Gastroesophageal sphincter (tissue), 4 donors: ENCODE measurements around the gene GRB7. TPM values are rescaled to one million over a fixed set of nuclear protein-coding genes. Genes with fewer than 3 reads are reported as not detected.
"Not testable (repeated sequence)": the region's sequence is repeated elsewhere in the genome, so short reads cannot be mapped to it uniquely, and the experiment has no call there.

ENCODE experiments used
- ATAC-seq: fragments of 150-250 bp; one replicate; pipeline ENCODE4 v1.9.1; 2016; ENCODE audit warnings: mild to moderate bottlenecking, moderate library complexity
- H3K27ac ChIP-seq, 4 donors: fragments of 200-600 bp; sonication (generic) in 3 of 4; 1 replicate in 3 of 4; 2 replicates in 1 of 4; pipeline ENCODE4 v1.5.1; 2016 to 2019
- H3K27me3 ChIP-seq: fragments of 200-600 bp; sonication (generic); one replicate; pipeline ENCODE4 v1.5.1; 2019
- H3K36me3 ChIP-seq, 2 donors: fragments of 200-600 bp; sonication (generic); one replicate each; pipeline ENCODE4 v1.5.1; 2019; ENCODE audit warnings: control low read depth in 1 of 2
- H3K4me1 ChIP-seq, 3 donors: fragments of 200-600 bp; sonication (generic); 1 replicate in 2 of 3; 2 replicates in 1 of 3; pipeline ENCODE4 v1.5.1; 2016 to 2019; ENCODE audit warnings: control low read depth in 2 of 3
- H3K4me3 ChIP-seq, 2 donors: fragments of 200-600 bp; sonication (generic); one replicate each; pipeline ENCODE4 v1.5.1; 2019; ENCODE audit warnings: mild to moderate bottlenecking in 1 of 2, moderate library complexity in 1 of 2
- H3K9me3 ChIP-seq, 3 donors: fragments of 200-600 bp; sonication (generic); one replicate each; pipeline ENCODE4 v1.5.1; 2017 to 2019; ENCODE audit warnings: control low read depth in 2 of 3
- EP300 ChIP-seq: sonication (generic); formaldehyde crosslinking; IDR thresholded peaks from one replicate; pipeline ENCODE4 v1.6.1; 2017; ENCODE audit warnings: antibody characterized with exemption, mild to moderate bottlenecking
- POLR2A ChIP-seq, 2 donors: fragments of 450-650 bp; IDR thresholded peaks; one replicate each; pipeline ENCODE4 v1.6.1; 2017; ENCODE audit warnings: antibody characterized with exemption in 2 of 2, mild to moderate bottlenecking in 2 of 2, moderate library complexity in 1 of 2
- POLR2AphosphoS5 ChIP-seq: sonication (generic); formaldehyde crosslinking; IDR thresholded peaks from one replicate; pipeline ENCODE4 v1.6.1; 2017; ENCODE audit warnings: antibody characterized with exemption
- WGBS, 2 donors: methylation state at CpG; one replicate each; pipeline ENCODE4 v1.1.5; 2018; ENCODE audit warnings: low coverage in 1 of 2; 5-methylcytosine and 5-hydroxymethylcytosine counted together
- total RNA-seq, 4 donors: library from RNA; depleted of rRNA; stranded (reverse); fragments of >200 nt; gene quantifications; one replicate each; pipeline ENCODE4 v1.1.0, GENCODE V29; 2016
- TF ChIP-seq, protein P1 (sequence below), 4 experiments: fragments of 200-600 bp in 2 of 4; fragments of 450-650 bp in 2 of 4; sonication (generic) in 1 of 4; IDR thresholded peaks; one replicate each; pipeline ENCODE4 v1.5.1; 2017 to 2019; ENCODE audit warnings: antibody characterized with exemption in 4 of 4, mild to moderate bottlenecking in 2 of 4, moderate library complexity in 2 of 4

GRB7 gene
- total RNA-seq, 4 donors from 2014 or later = 0.85 to 5.8 TPM; not detected in 2

DNA sequence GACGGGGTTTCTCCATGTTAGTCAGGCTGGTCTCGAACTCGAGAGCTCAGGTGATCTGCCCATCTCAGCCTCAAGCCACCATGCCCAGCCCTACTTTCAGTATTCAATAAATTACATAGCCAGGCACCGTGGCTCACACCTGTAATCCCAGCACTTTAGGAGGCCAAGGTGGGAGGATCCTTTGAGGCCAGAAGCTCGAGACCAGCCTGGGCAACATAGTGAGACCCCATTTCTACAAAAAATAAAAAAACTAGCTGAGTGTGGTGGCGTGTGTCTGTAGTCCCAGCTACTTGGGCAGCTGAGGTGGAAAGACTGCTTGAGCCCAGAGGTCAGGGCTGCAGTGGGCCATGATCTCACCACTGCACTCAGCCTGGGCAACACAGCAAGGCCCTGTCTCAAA, 15.6 kb upstream of the GRB7 start:
- ATAC-seq = no peak
- Histone ChIP-seq H3K27me3 (no peaks in the 10 kb centered on the region), H3K27ac (no peak overlapping the region), H3K36me3 (peaks cover 0 to 94% of the 10 kb centered on the region in 2 donors), H3K4me1 (no peaks in the 10 kb centered on the region), H3K4me3 (no peak overlapping the region), H3K9me3 (no peaks in the 10 kb centered on the region)
- WGBS, 2 donors = 69 to 91% methylated on average over 2 to 4 of the region's 6 CpGs
- TF ChIP-seq EP300 (no peak), POLR2A (IDR thresholded peaks at IDR 0.05) (no peak)
- TF ChIP-seq, protein P1, sequence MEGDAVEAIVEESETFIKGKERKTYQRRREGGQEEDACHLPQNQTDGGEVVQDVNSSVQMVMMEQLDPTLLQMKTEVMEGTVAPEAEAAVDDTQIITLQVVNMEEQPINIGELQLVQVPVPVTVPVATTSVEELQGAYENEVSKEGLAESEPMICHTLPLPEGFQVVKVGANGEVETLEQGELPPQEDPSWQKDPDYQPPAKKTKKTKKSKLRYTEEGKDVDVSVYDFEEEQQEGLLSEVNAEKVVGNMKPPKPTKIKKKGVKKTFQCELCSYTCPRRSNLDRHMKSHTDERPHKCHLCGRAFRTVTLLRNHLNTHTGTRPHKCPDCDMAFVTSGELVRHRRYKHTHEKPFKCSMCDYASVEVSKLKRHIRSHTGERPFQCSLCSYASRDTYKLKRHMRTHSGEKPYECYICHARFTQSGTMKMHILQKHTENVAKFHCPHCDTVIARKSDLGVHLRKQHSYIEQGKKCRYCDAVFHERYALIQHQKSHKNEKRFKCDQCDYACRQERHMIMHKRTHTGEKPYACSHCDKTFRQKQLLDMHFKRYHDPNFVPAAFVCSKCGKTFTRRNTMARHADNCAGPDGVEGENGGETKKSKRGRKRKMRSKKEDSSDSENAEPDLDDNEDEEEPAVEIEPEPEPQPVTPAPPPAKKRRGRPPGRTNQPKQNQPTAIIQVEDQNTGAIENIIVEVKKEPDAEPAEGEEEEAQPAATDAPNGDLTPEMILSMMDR (IDR thresholded peaks at IDR 0.05) = no peak

DNA sequence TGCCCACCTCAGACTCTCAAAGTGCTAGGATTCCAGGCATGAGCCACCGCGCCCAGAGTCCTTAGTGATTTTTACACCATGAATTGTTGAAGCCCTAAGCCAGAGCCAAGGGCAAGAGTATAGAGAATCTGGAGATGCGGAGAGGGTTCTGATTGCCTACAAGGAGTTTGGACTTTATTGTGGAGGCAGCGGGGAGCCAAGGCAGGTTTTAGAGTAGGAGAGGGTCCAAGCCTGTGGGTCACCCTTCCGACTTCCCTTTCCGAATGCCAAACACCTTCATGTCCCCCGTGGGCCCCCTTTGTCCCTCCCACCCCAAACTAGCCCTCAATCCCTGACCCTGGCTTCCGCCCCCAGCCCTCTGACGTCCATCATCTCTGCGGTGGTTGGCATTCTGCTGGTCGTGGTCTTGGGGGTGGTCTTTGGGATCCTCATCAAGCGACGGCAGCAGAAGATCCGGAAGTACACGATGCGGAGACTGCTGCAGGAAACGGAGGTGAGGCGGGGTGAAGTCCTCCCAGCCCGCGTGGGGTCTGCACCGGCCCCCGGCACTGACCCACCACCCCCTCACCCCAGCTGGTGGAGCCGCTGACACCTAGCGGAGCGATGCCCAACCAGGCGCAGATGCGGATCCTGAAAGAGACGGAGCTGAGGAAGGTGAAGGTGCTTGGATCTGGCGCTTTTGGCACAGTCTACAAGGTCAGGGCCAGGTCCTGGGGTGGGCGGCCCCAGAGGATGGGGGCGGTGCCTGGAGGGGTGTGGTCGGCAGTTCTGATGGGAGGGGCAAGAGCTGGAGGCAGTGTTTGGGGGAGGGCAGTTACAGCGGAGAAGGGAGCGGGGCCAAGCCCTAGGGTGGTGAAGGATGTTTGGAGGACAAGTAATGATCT, 14.5 kb upstream of the GRB7 start:
- no peak for ATAC-seq
- Histone ChIP-seq H3K9me3 (no peaks in the 10 kb centered on the region), H3K36me3 (peaks cover 0 to 94% of the 10 kb centered on the region in 2 donors), H3K27ac (no peak overlapping the region), H3K4me1 (no peaks in the 10 kb centered on the region), H3K4me3 (no peak overlapping the region), H3K27me3 (no peaks in the 10 kb centered on the region)
- 78 to 84% methylated on average over 10 to 15 of the region's 34 CpGs for WGBS, 2 donors
- no peak for TF ChIP-seq POLR2A (IDR thresholded peaks at IDR 0.05)
- TF ChIP-seq, protein P1 (IDR thresholded peaks at IDR 0.05) = no peak
- TF ChIP-seq EP300 = no peak
- TF ChIP-seq POLR2AphosphoS5 = no peak

DNA sequence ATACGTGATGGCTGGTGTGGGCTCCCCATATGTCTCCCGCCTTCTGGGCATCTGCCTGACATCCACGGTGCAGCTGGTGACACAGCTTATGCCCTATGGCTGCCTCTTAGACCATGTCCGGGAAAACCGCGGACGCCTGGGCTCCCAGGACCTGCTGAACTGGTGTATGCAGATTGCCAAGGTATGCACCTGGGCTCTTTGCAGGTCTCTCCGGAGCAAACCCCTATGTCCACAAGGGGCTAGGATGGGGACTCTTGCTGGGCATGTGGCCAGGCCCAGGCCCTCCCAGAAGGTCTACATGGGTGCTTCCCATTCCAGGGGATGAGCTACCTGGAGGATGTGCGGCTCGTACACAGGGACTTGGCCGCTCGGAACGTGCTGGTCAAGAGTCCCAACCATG, 13.0 kb upstream of the GRB7 start:
- WGBS, 2 donors = 98% methylated on average over 5 of the region's 13 CpGs; no CpG with 5 or more reads in 1 of the 2 donors
- TF ChIP-seq, protein P1 (IDR thresholded peaks at IDR 0.05) = no peak
- TF ChIP-seq EP300 = no peak
- TF ChIP-seq POLR2AphosphoS5 = no peak
- no peak for TF ChIP-seq POLR2A (IDR thresholded peaks at IDR 0.05)
- Histone ChIP-seq H3K4me1 (peaks cover 0 to 13% (median 5%) of the 10 kb centered on the region in 3 donors), H3K27me3 (no peaks in the 10 kb centered on the region), H3K36me3 (peaks cover 0 to 90% of the 10 kb centered on the region in 2 donors), H3K27ac (no peak overlapping the region), H3K4me3 (no peak overlapping the region), H3K9me3 (no peaks in the 10 kb centered on the region)
- ATAC-seq = no peak

DNA sequence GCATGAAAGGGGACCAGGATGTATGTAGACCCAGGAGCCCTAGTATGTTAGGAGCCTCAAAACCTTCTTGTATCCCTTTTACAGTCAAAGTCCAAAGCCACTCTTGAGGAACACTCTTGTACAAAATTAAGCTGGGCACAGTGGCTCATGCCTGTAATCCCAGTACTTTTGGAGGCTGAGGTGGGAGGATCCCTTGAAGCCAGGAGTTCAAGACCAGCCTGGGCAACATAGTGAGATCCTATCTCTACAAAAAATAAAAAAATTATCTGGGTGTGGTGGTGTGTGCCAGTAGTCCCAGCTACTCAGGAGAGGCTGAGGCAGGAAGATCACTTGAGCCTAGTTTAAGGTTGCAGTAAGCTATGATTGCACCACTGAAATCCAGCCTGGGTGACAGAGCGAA, 11.8 kb upstream of the GRB7 start:
- H3K27ac ChIP-seq, H3K4me3 ChIP-seq, ATAC-seq, H3K27me3 ChIP-seq, H3K9me3 ChIP-seq: not testable (repeated sequence)
- Histone ChIP-seq H3K4me1 (peaks cover 0 to 20% (median 5%) of the 10 kb centered on the region in 3 donors), H3K36me3 (peaks cover 0 to 78% of the 10 kb centered on the region in 2 donors)
- WGBS, 2 donors = 100% methylated on average over 1 of the region's 1 CpG; no CpG with 5 or more reads in 1 of the 2 donors

DNA sequence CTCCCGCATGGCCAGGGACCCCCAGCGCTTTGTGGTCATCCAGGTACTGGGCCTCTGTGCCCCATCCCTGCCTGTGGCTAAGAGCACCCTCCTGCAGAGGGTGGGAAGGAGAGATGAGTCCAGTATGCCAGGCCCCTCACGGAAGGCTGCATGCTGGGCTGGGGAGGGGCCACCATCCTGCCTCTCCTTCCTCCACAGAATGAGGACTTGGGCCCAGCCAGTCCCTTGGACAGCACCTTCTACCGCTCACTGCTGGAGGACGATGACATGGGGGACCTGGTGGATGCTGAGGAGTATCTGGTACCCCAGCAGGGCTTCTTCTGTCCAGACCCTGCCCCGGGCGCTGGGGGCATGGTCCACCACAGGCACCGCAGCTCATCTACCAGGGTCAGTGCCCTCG, 11.1 kb upstream of the GRB7 start:
- ATAC-seq = no peak
- TF ChIP-seq POLR2A (IDR thresholded peaks at IDR 0.05) = no peak
- no peak for TF ChIP-seq POLR2AphosphoS5
- TF ChIP-seq, protein P1 (IDR thresholded peaks at IDR 0.05) = no peak
- TF ChIP-seq EP300 = no peak
- Histone ChIP-seq H3K36me3 (peaks cover 0 to 72% of the 10 kb centered on the region in 2 donors), H3K9me3 (no peaks in the 10 kb centered on the region), H3K4me3 (no peak overlapping the region), H3K27me3 (no peaks in the 10 kb centered on the region), H3K27ac (no peak overlapping the region), H3K4me1 (peaks cover 0 to 24% (median 5%) of the 10 kb centered on the region in 3 donors)
- 70 to 100% methylated on average over 2 to 4 of the region's 9 CpGs for WGBS, 2 donors
